Astrocyte (in vitro differentiated cells and primary cell): Measurements from ENCODE around the gene MTO1. TPM values are rescaled to one million over a fixed set of nuclear protein-coding genes. Genes with fewer than 3 reads are reported as not detected.
"Not testable (repeated sequence)": the region's sequence is repeated elsewhere in the genome, so short reads cannot be mapped to it uniquely, and the experiment has no call there.

Experiments used
- DNase-seq: peaks from one replicate; pipeline ENCODE4 v3.0.0-alpha.2; 2010; ENCODE audit warnings: low read depth
- FAIRE-seq: peaks from 2 replicates; lab custom pipeline; 2011; peaks lifted over from hg19 to GRCh38; lab: Jason Lieb, UNC
- H2AFZ ChIP-seq: 2 replicates; pipeline ENCODE4 v1.6.0; 2012; ENCODE audit warnings: low read depth, low read length, inconsistent platforms
- H3K27ac ChIP-seq: 2 replicates; pipeline ENCODE4 v1.5.1; 2011; ENCODE audit warnings: low read depth, low read length, inconsistent platforms
- H3K27me3 ChIP-seq: 2 replicates; pipeline ENCODE4 v1.6.0; 2011; ENCODE audit warnings: low read length, inconsistent platforms; ENCODE audit not compliant: insufficient read depth
- H3K36me3 ChIP-seq: 2 replicates; pipeline ENCODE4 v1.5.1; 2011; ENCODE audit warnings: low read length, inconsistent platforms; ENCODE audit not compliant: insufficient read depth
- H3K4me1 ChIP-seq: 2 replicates; pipeline ENCODE4 v1.5.1; 2011; ENCODE audit warnings: low read length, inconsistent platforms; ENCODE audit not compliant: insufficient read depth
- H3K4me2 ChIP-seq: 2 replicates; pipeline ENCODE4 v1.6.0; 2012; ENCODE audit warnings: low read length, inconsistent platforms
- H3K4me3 ChIP-seq: 2 replicates; pipeline ENCODE4 v1.5.1; 2011; ENCODE audit warnings: low read depth, mild to moderate bottlenecking, low read length, inconsistent platforms; ENCODE audit not compliant: insufficient read depth
- H3K79me2 ChIP-seq: 2 replicates; pipeline ENCODE4 v1.6.0; 2012; ENCODE audit warnings: mild to moderate bottlenecking, low read length, inconsistent platforms; ENCODE audit not compliant: insufficient read depth
- H3K9ac ChIP-seq: 2 replicates; pipeline ENCODE4 v1.6.0; 2012; ENCODE audit warnings: mild to moderate bottlenecking, low read length, inconsistent platforms
- H3K9me3 ChIP-seq: 2 replicates; pipeline ENCODE4 v1.5.1; 2012; ENCODE audit warnings: low read depth, mild to moderate bottlenecking, low read length, inconsistent platforms; ENCODE audit not compliant: insufficient read depth
- H4K20me1 ChIP-seq: 2 replicates; pipeline ENCODE4 v1.6.0; 2012; ENCODE audit warnings: low read length, inconsistent platforms; ENCODE audit not compliant: insufficient read depth
- H3K27ac Mint-ChIP-seq: one replicate; pipeline ENCODE4 v1.8.0; 2021; ENCODE audit warnings: mild to moderate bottlenecking, mixed read lengths; ENCODE audit not compliant: unreplicated experiment
- H3K27me3 Mint-ChIP-seq: one replicate; pipeline ENCODE4 v1.8.0; 2021; ENCODE audit warnings: low read depth, mixed read lengths; ENCODE audit not compliant: unreplicated experiment
- H3K36me3 Mint-ChIP-seq: one replicate; pipeline ENCODE4 v1.8.0; 2021; ENCODE audit warnings: low read depth, mixed read lengths; ENCODE audit not compliant: unreplicated experiment
- H3K4me1 Mint-ChIP-seq: one replicate; pipeline ENCODE4 v1.8.0; 2021; ENCODE audit warnings: low read depth, mixed read lengths; ENCODE audit not compliant: unreplicated experiment
- H3K4me3 Mint-ChIP-seq: one replicate; pipeline ENCODE4 v1.8.0; 2021; ENCODE audit warnings: mild to moderate bottlenecking, moderate library complexity, mixed read lengths; ENCODE audit not compliant: unreplicated experiment
- H3K9me3 Mint-ChIP-seq: one replicate; pipeline ENCODE4 v1.8.0; 2021; ENCODE audit warnings: mild to moderate bottlenecking, mixed read lengths; ENCODE audit not compliant: unreplicated experiment
- CTCF ChIP-seq: IDR thresholded peaks from 2 replicates; pipeline ENCODE4 v1.5.1; 2011; ENCODE audit warnings: low read depth, mild to moderate bottlenecking, inconsistent platforms, low read length, moderate library complexity; ENCODE audit not compliant: insufficient read depth
- EZH2 ChIP-seq: IDR thresholded peaks from 2 replicates; pipeline ENCODE4 v1.6.1; 2012; ENCODE audit warnings: mild to moderate bottlenecking, low read length, inconsistent platforms; ENCODE audit not compliant: insufficient read depth
- total RNA-seq: library from RNA; stranded (reverse); gene quantifications from 2 replicates; pipeline ENCODE4 v1.2.1, GENCODE V29; 2021

Gene MTO1
- total RNA-seq, 1 donor from 2014 or later = 17.6 TPM

GRCh38 chr6:73455865-73456629, 5.5 kb upstream of the MTO1 start:
- Mint-ChIP-seq H3K4me1 (no peaks in the 10 kb centered on the region), H3K9me3 (no peaks in the 10 kb centered on the region), H3K36me3 (no peaks in the 10 kb centered on the region), H3K4me3 (no peak overlapping the region), H3K27me3 (peaks cover 4% of the 10 kb centered on the region), H3K27ac (no peak overlapping the region)
- Histone ChIP-seq H3K4me3 (no peak overlapping the region), H3K27me3 (no peaks in the 10 kb centered on the region), H3K4me1 (peaks cover 13% of the 10 kb centered on the region), H3K4me2 (no peak overlapping the region), H3K9me3 (no peaks in the 10 kb centered on the region), H3K27ac (no peak overlapping the region), H3K9ac (no peak overlapping the region), H2AFZ (no peak overlapping the region), H4K20me1 (no peaks in the 10 kb centered on the region), H3K79me2 (peaks cover 2% of the 10 kb centered on the region), H3K36me3 (no peaks in the 10 kb centered on the region)
- TF ChIP-seq EZH2 = no peak
- no peak for TF ChIP-seq CTCF
- FAIRE-seq = no peak
- DNase-seq = no peak

- H3K4me3 Mint-ChIP-seq = not testable (repeated sequence)
Observed at GRCh38 chr6:73459474-73459873, 2.1 kb upstream of the MTO1 start.

GRCh38 chr6:73460056-73460455, 1.5 kb upstream of the MTO1 start:
- H3K27ac Mint-ChIP-seq = no peak overlapping the region
- Histone ChIP-seq H3K9me3 (no peaks in the 10 kb centered on the region), H3K4me3 (no peak overlapping the region), H2AFZ (no peak overlapping the region), H3K9ac (no peak overlapping the region), H4K20me1 (no peaks in the 10 kb centered on the region), H3K27ac (no peak overlapping the region), H3K4me1 (peaks cover 2% of the 10 kb centered on the region), H3K79me2 (peaks cover 32% of the 10 kb centered on the region), H3K4me2 (no peak overlapping the region), H3K36me3 (no peaks in the 10 kb centered on the region), H3K27me3 (no peaks in the 10 kb centered on the region)
- FAIRE-seq = no peak
- H3K9me3 Mint-ChIP-seq = no peaks in the 10 kb centered on the region
- peaks cover 3% of the 10 kb centered on the region for H3K36me3 Mint-ChIP-seq
- TF ChIP-seq EZH2 (no peak), CTCF (no peak)
- no peak overlapping the region for H3K4me3 Mint-ChIP-seq
- DNase-seq = no peak
- peaks cover 2% of the 10 kb centered on the region for H3K4me1 Mint-ChIP-seq
- no peaks in the 10 kb centered on the region for H3K27me3 Mint-ChIP-seq

More at GRCh38 chr6:73459474-73459873, 2.1 kb upstream of the MTO1 start:
- H3K36me3 ChIP-seq, H3K9ac ChIP-seq, FAIRE-seq, H3K4me1 ChIP-seq, H3K27ac Mint-ChIP-seq, H3K9me3 Mint-ChIP-seq, H2AFZ ChIP-seq, H3K27me3 ChIP-seq, H3K27me3 Mint-ChIP-seq, H3K4me1 Mint-ChIP-seq, H4K20me1 ChIP-seq, H3K4me2 ChIP-seq, H3K9me3 ChIP-seq, H3K36me3 Mint-ChIP-seq, DNase-seq, H3K4me3 ChIP-seq, H3K27ac ChIP-seq: not testable (repeated sequence)
- H3K79me2 ChIP-seq = peaks cover 27% of the 10 kb centered on the region
